ENCODE measurements around the gene CAV2.

CAV2 gene

GRCh38 chr7:116499168-116500077 is at the start of gene CAV2:
Gene CAV2 (plus strand): TSS chr7:116499738. CDS start chr7:116499782, 44 bp downstream.
- no peak within 1 kb of the TSS for H3K27ac ChIP-seq (ENCODE audit: low read depth, low read length, poor library complexity, severe bottlenecking)
- H3K9me3 ChIP-seq (ENCODE audit: low read length): no peaks in the 10 kb centered on the region
- no peaks in the 10 kb centered on the region for H3K9me2 ChIP-seq (ENCODE audit: low read depth, low read length)
- no peaks in the 10 kb centered on the region for H3K79me2 ChIP-seq (ENCODE audit: insufficient read depth, low read length)
- no peaks in the 10 kb centered on the region for H3K36me3 ChIP-seq (ENCODE audit: insufficient read depth, low read length)
- H3K27me3 ChIP-seq (ENCODE audit: insufficient read depth, low read length): no peaks in the 10 kb centered on the region
- H3K4me1 ChIP-seq (ENCODE audit: insufficient read depth, low read length, severe bottlenecking): no peaks in the 10 kb centered on the region
- no peak within 1 kb of the TSS for H2AFZ ChIP-seq (ENCODE audit: low read length)
- no peaks in the 10 kb centered on the region for H3F3A ChIP-seq (ENCODE audit: insufficient read depth, low read length)
- H3K9ac ChIP-seq (ENCODE audit: low read length): no peak within 1 kb of the TSS
- H4K20me1 ChIP-seq (ENCODE audit: insufficient read depth, low read length): no peaks in the 10 kb centered on the region
- no peak within 1 kb of the TSS for H3K4me3 ChIP-seq (ENCODE audit: low read depth, low read length, poor library complexity, severe bottlenecking)
- no peak for TF ChIP-seq CTCF (IDR thresholded peaks at IDR 0.05; ENCODE audit: low read length)
- TF ChIP-seq EZH2 (IDR thresholded peaks at IDR 0.05; ENCODE audit: borderline replicate concordance, low read length): no peak
- no peak within 1 kb of the TSS for H3K4me2 ChIP-seq (ENCODE audit: low read length)

- Histone ChIP-seq H3K4me1 (ENCODE audit: insufficient read depth, low read length, severe bottlenecking) (no peaks in the 10 kb centered on the region), H3F3A (ENCODE audit: insufficient read depth, low read length) (no peaks in the 10 kb centered on the region), H3K79me2 (ENCODE audit: insufficient read depth, low read length) (no peaks in the 10 kb centered on the region), H3K9me3 (ENCODE audit: low read length) (no peaks in the 10 kb centered on the region), H4K20me1 (ENCODE audit: insufficient read depth, low read length) (no peaks in the 10 kb centered on the region), H3K9ac (ENCODE audit: low read length) (no peak overlapping the region), H3K9me2 (ENCODE audit: low read depth, low read length) (no peaks in the 10 kb centered on the region), H3K4me3 (ENCODE audit: low read depth, low read length, poor library complexity, severe bottlenecking) (no peak overlapping the region), H3K27ac (ENCODE audit: low read depth, low read length, poor library complexity, severe bottlenecking) (no peak overlapping the region), H2AFZ (ENCODE audit: low read length) (no peak overlapping the region), H3K36me3 (ENCODE audit: insufficient read depth, low read length) (no peaks in the 10 kb centered on the region), H3K4me2 (ENCODE audit: low read length) (no peak overlapping the region), H3K27me3 (ENCODE audit: insufficient read depth, low read length) (no peaks in the 10 kb centered on the region)
- TF ChIP-seq EZH2 (IDR thresholded peaks at IDR 0.05; ENCODE audit: borderline replicate concordance, low read length): no peak
- TF ChIP-seq CTCF (IDR thresholded peaks at IDR 0.05; ENCODE audit: low read length): no peak
Measured at GRCh38 chr7:116449950-116450349, 49.6 kb upstream of the CAV2 start.

GRCh38 chr7:116451957-116452729 is 47.4 kb upstream of the CAV2 start:
- no peak overlapping the region for H3K4me2 ChIP-seq (ENCODE audit: low read length)
- H2AFZ ChIP-seq (ENCODE audit: low read length): no peak overlapping the region
- no peak overlapping the region for H3K9ac ChIP-seq (ENCODE audit: low read length)
- H3K36me3 ChIP-seq (ENCODE audit: insufficient read depth, low read length): no peaks in the 10 kb centered on the region
- no peak overlapping the region for H3K27ac ChIP-seq (ENCODE audit: low read depth, low read length, poor library complexity, severe bottlenecking)
- H3K27me3 ChIP-seq (ENCODE audit: insufficient read depth, low read length): 0 out of 2 replicates have a peak, but pooled peaks cover 7% of the 10 kb centered on the region
- H3K9me3 ChIP-seq (ENCODE audit: low read length): no peaks in the 10 kb centered on the region; the same call in 1 of the 2 replicates
- H4K20me1 ChIP-seq (ENCODE audit: insufficient read depth, low read length): no peaks in the 10 kb centered on the region
- no peaks in the 10 kb centered on the region for H3K79me2 ChIP-seq (ENCODE audit: insufficient read depth, low read length)
- TF ChIP-seq EZH2 (IDR thresholded peaks at IDR 0.05; ENCODE audit: borderline replicate concordance, low read length) (no peak), CTCF (IDR thresholded peaks at IDR 0.05; ENCODE audit: low read length) (no peak)
- H3K4me3 ChIP-seq (ENCODE audit: low read depth, low read length, poor library complexity, severe bottlenecking): no peak overlapping the region
- no peaks in the 10 kb centered on the region for H3K9me2 ChIP-seq (ENCODE audit: low read depth, low read length)
- no peaks in the 10 kb centered on the region for H3F3A ChIP-seq (ENCODE audit: insufficient read depth, low read length)
- no peaks in the 10 kb centered on the region for H3K4me1 ChIP-seq (ENCODE audit: insufficient read depth, low read length, severe bottlenecking)
